Parathyroid adenoma (tissue), 2 donors: ENCODE measurements around the gene LAMB3.

ENCODE experiments used
- H2AFZ ChIP-seq: fragments of 300-600 bp; sonication (generic); one replicate; pipeline ENCODE4 v1.7.0; 2017; ENCODE audit warnings: antibody characterized with exemption, mild to moderate bottlenecking
- H3K27ac ChIP-seq: fragments of 300-600 bp; sonication (generic); one replicate; pipeline ENCODE4 v1.7.0; 2017
- H3K27me3 ChIP-seq: fragments of 300-600 bp; sonication (generic); one replicate; pipeline ENCODE4 v1.7.0; 2017; ENCODE audit warnings: low read length; ENCODE audit not compliant: control insufficient read depth, insufficient read depth
- H3K36me3 ChIP-seq: fragments of 300-600 bp; sonication (generic); one replicate; pipeline ENCODE4 v1.7.0; 2017; ENCODE audit warnings: low read length; ENCODE audit not compliant: control insufficient read depth, insufficient read depth
- H3K4me1 ChIP-seq: fragments of 300-600 bp; sonication (generic); one replicate; pipeline ENCODE4 v1.7.0; 2017; ENCODE audit warnings: control low read depth
- H3K4me2 ChIP-seq: fragments of 300-600 bp; sonication (generic); one replicate; pipeline ENCODE4 v1.7.0; 2017; ENCODE audit warnings: low read length
- H3K4me3 ChIP-seq: fragments of 300-600 bp; sonication (generic); one replicate; pipeline ENCODE4 v1.7.0; 2017; ENCODE audit warnings: low read depth, low read length
- H3K79me2 ChIP-seq: fragments of 300-600 bp; sonication (generic); one replicate; pipeline ENCODE4 v1.7.0; 2017; ENCODE audit warnings: control low read depth
- H3K9ac ChIP-seq: fragments of 300-600 bp; sonication (generic); one replicate; pipeline ENCODE4 v1.7.0; 2017; ENCODE audit warnings: mild to moderate bottlenecking
- H3K9me3 ChIP-seq: fragments of 300-600 bp; sonication (generic); one replicate; pipeline ENCODE4 v1.7.0; 2017; ENCODE audit warnings: low read length; ENCODE audit not compliant: control insufficient read depth
- TF ChIP-seq, protein P1 (sequence below): fragments of 300-600 bp; sonication (generic); IDR thresholded peaks from one replicate; pipeline ENCODE4 v1.7.0; 2017; ENCODE audit warnings: antibody characterized with exemption, mild to moderate bottlenecking
- donor health status: primary hyperparathyroidism.

The LAMB3 gene

GRCh38 chr1:209692296-209692695 is 40.1 kb upstream of the LAMB3 start:
- Histone ChIP-seq H2AFZ (no peak overlapping the region), H3K36me3 (no peaks in the 10 kb centered on the region), H3K4me1 (no peaks in the 10 kb centered on the region), H3K79me2 (no peaks in the 10 kb centered on the region), H3K9ac (no peak overlapping the region), H3K4me3 (no peak overlapping the region), H3K27me3 (no peaks in the 10 kb centered on the region), H3K27ac (no peak overlapping the region), H3K9me3 (no peaks in the 10 kb centered on the region), H3K4me2 (no peak overlapping the region)
- TF ChIP-seq, protein P1, sequence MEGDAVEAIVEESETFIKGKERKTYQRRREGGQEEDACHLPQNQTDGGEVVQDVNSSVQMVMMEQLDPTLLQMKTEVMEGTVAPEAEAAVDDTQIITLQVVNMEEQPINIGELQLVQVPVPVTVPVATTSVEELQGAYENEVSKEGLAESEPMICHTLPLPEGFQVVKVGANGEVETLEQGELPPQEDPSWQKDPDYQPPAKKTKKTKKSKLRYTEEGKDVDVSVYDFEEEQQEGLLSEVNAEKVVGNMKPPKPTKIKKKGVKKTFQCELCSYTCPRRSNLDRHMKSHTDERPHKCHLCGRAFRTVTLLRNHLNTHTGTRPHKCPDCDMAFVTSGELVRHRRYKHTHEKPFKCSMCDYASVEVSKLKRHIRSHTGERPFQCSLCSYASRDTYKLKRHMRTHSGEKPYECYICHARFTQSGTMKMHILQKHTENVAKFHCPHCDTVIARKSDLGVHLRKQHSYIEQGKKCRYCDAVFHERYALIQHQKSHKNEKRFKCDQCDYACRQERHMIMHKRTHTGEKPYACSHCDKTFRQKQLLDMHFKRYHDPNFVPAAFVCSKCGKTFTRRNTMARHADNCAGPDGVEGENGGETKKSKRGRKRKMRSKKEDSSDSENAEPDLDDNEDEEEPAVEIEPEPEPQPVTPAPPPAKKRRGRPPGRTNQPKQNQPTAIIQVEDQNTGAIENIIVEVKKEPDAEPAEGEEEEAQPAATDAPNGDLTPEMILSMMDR = no peak

- Histone ChIP-seq H2AFZ (no peak overlapping the region), H3K27ac (no peak overlapping the region), H3K27me3 (no peaks in the 10 kb centered on the region), H3K9me3 (no peaks in the 10 kb centered on the region), H3K4me1 (no peaks in the 10 kb centered on the region), H3K4me3 (no peak overlapping the region), H3K79me2 (no peaks in the 10 kb centered on the region), H3K36me3 (no peaks in the 10 kb centered on the region), H3K9ac (no peak overlapping the region), H3K4me2 (no peak overlapping the region)
- TF ChIP-seq, protein P1 = no peak
Measured at GRCh38 chr1:209691237-209691636, 39.0 kb upstream of the LAMB3 start.

DNA sequence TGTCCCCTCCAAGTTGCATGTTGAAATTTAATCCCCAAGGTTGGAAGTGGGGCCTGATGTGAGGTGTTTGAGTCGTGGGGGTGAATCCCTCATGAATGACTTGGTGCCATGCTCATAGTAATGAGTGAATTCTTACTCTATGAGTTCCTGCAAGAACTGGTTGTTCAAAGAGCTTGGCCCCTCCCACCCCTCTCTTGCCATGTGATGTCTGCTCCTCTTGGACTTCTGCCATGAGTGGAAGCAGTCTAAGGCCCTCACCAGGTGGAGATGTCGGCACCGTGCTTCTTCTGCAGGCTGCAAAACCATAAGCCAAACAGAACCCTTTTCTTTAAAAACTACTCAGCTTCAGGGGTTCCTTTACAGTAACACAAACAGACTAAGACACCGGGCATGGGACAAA is 37.3 kb upstream of the LAMB3 start:
- Histone ChIP-seq H3K4me2 (no peak overlapping the region), H3K79me2 (no peaks in the 10 kb centered on the region), H3K27ac (no peak overlapping the region), H3K36me3 (no peaks in the 10 kb centered on the region), H3K9me3 (no peaks in the 10 kb centered on the region), H3K27me3 (no peaks in the 10 kb centered on the region), H2AFZ (no peak overlapping the region), H3K4me1 (no peaks in the 10 kb centered on the region), H3K4me3 (no peak overlapping the region), H3K9ac (no peak overlapping the region)
- TF ChIP-seq, protein P1 = no peak

DNA sequence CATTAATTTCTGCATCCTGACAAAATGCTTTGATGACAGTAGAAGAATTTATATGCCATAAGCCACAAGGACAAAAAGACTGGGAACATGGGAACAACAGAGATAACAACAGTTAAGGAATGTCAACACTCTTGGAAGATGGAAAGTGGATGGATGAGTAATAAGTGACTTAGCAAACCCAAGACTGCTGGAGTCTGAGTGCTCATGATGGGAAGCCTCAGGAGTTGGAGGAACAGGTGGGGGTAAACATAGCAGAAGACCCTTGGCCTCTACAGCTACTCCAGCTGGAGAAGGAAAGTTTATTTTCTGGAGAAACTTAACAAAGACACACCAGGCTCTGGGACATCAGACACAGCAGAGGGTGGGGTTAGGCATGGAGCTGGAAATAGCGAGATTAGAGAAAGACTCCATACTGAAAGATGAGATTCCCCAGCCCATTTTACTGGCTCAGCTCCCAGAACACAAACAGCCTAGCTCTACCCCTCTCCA is 36.6 kb upstream of the LAMB3 start:
- Histone ChIP-seq H3K36me3 (no peaks in the 10 kb centered on the region), H3K79me2 (no peaks in the 10 kb centered on the region), H3K9me3 (no peaks in the 10 kb centered on the region), H3K4me1 (no peaks in the 10 kb centered on the region), H3K27ac (no peak overlapping the region), H2AFZ (no peak overlapping the region), H3K9ac (no peak overlapping the region), H3K27me3 (no peaks in the 10 kb centered on the region), H3K4me3 (no peak overlapping the region), H3K4me2 (no peak overlapping the region)
- TF ChIP-seq, protein P1 = no peak

DNA sequence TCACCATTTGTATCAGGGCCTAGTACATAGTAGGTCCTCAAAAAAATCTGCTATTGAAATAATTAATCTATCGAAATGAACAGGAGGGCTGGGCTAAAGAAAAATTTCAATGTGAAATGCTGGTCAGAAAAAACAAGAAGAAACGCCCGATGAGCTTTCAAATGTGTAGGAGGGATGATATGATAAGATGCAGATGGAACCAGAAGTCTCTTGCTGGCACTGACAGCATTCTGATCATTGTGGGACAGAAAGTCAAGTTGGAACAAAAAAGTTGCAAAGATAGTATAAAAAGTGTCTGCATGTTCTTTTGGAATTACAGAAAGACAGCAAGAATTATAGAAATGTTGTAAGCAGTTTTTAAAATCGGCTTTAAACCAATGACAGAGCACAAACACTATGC is 34.1 kb upstream of the LAMB3 start:
- H3K9me3 ChIP-seq = no peaks in the 10 kb centered on the region
- no peak overlapping the region for H3K9ac ChIP-seq
- H3K4me3 ChIP-seq = no peak overlapping the region
- H3K27me3 ChIP-seq = no peaks in the 10 kb centered on the region
- no peaks in the 10 kb centered on the region for H3K4me1 ChIP-seq
- no peaks in the 10 kb centered on the region for H3K36me3 ChIP-seq
- H3K4me2 ChIP-seq = no peak overlapping the region
- H2AFZ ChIP-seq = no peak overlapping the region
- H3K27ac ChIP-seq = no peak overlapping the region
- H3K79me2 ChIP-seq = no peaks in the 10 kb centered on the region
- TF ChIP-seq, protein P1 = no peak
